ENCODE measurements around the gene TYW1. TPM values are rescaled to one million over a fixed set of nuclear protein-coding genes. Genes with fewer than 3 reads are reported as not detected.
A peak's percentile ranks its signal among the peaks of the same experiment; 100 is the strongest.
"Not testable (repeated sequence)": the region's sequence is repeated elsewhere in the genome, so short reads cannot be mapped to it uniquely, and the experiment has no call there.

The TYW1 gene
- total and polyA plus RNA-seq, 7 donors, result 3.0 to 47.2 (median 14.3) TPM

DNA sequence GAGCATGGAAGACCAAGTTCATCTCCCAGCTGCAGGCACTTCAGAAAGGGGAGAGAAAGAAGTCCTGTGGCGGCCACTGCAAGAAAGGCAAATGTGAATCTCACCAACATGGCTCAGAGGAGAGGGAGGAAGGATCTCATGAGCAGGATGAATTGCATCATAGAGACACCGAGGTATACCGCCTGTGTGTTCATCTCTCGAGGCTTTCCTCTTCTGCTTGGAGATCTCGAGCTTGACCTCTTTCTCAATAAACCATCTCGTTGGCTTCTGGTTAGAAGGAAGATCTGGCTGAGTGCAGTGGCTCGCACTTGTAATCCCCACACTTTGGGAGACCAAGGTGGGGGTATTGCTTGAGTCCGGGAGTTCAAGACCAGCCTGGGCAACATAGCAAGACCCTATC, 21.3 kb downstream of the TYW1 start:
- DNase-seq, result not testable (repeated sequence)

DNA sequence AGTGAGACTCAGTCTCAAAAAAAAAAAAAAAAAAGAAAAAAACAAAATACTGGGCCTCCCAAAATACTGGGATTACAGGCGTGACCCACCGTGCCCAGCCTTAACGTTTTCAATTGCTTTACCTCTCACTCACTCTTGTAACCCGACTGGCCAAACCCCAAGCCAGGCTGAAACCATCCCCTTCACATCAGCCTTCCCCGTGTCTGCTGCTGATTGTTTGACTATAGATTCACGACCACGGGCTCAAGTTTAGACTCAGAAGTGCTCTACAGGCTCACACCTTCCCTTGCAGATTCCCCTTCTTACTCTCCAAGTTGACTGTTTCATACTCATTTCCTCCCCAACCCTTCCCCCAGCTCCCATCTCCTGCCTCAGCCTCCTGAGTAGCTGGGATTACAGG, 22.3 kb downstream of the TYW1 start:
- H3K36me3 ChIP-seq, result peaks cover 17 to 95% (median 48%) of the 10 kb centered on the region in 4 donors

More for the DNA sequence above, 21.3 kb downstream of the TYW1 start:
- H3K27ac ChIP-seq; H3K9me3 ChIP-seq; intact Hi-C loops (cut with DNase I); H3K27me3 ChIP-seq; H3K4me1 ChIP-seq; H3K4me3 ChIP-seq: not testable (repeated sequence)
- H3K36me3 ChIP-seq, result peaks cover 17 to 97% (median 46%) of the 10 kb centered on the region in 4 donors
- 93 to 94% methylated on average over 8 of the region's 8 CpGs for WGBS, 2 donors

DNA sequence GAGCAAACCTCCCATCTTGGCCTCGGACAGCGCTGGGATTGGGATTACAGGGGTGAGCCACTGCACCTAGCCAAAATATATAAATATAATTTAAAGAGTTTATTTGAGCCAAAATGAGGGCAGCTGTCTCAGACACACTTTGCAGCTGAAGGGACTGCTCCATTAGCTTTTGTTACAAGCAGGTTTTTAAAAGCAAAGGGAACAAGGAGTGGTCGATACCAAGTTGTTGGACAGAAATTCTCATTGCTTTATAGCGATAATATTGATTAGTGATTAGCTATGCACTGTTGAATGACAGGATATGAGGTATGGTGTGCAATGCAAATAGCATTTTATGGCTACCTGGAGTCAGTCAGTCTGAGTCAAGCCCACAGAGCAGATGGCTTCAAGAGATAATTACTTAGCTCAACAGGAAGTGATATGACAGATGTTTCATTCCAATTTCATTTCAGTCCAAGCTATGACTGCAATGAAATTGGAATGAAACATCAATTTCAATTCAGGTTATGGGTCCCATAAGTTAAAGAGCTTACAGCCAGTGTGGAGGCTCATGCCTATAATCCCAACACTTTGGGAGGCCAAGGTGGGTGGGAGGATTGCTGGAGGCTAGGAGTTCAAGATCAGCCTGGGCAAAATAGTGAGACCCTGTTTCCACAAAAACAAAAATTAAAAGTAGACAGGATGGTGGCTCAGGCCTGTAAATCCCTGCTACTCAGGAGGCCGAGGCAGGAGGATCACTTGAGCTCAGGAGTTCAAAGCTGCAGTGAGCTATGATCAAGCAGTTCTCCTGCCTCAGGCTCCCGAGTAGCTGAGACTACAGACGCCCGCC, 23.1 kb downstream of the TYW1 start:
- DNase-seq, result peak; percentile 26
- TF ChIP-seq POLR2AphosphoS5 (IDR thresholded peaks at IDR 0.05), result no peak
- H3K27ac ChIP-seq, result no peak overlapping the region
- H3K9me3 ChIP-seq, result no peaks in the 10 kb centered on the region
- intact Hi-C loops (cut with DNase I), result no loop called here
- H3K36me3 ChIP-seq, result peaks cover 12 to 87% (median 42%) of the 10 kb centered on the region in 4 donors
- WGBS, 2 donors, result 75 to 84% methylated on average over 8 of the region's 8 CpGs
- no peaks in the 10 kb centered on the region for H3K4me1 ChIP-seq
- no peak overlapping the region for H3K4me3 ChIP-seq
- no peaks in the 10 kb centered on the region for H3K27me3 ChIP-seq

More for the DNA sequence above, 22.3 kb downstream of the TYW1 start:
- H3K27ac ChIP-seq, result no peak overlapping the region
- DNase-seq, result peak; percentile 40
- TF ChIP-seq EP300 (IDR thresholded peaks at IDR 0.05) (no peak), POLR2A (IDR thresholded peaks at IDR 0.05) (no peak), POLR2AphosphoS5 (IDR thresholded peaks at IDR 0.05) (no peak)
- TF ChIP-seq, protein P1, sequence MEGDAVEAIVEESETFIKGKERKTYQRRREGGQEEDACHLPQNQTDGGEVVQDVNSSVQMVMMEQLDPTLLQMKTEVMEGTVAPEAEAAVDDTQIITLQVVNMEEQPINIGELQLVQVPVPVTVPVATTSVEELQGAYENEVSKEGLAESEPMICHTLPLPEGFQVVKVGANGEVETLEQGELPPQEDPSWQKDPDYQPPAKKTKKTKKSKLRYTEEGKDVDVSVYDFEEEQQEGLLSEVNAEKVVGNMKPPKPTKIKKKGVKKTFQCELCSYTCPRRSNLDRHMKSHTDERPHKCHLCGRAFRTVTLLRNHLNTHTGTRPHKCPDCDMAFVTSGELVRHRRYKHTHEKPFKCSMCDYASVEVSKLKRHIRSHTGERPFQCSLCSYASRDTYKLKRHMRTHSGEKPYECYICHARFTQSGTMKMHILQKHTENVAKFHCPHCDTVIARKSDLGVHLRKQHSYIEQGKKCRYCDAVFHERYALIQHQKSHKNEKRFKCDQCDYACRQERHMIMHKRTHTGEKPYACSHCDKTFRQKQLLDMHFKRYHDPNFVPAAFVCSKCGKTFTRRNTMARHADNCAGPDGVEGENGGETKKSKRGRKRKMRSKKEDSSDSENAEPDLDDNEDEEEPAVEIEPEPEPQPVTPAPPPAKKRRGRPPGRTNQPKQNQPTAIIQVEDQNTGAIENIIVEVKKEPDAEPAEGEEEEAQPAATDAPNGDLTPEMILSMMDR (IDR thresholded peaks at IDR 0.05), result no peak
- no peaks in the 10 kb centered on the region for H3K9me3 ChIP-seq
- WGBS, 2 donors, result 83% methylated on average over 7 of the region's 7 CpGs
- H3K4me3 ChIP-seq, result no peak overlapping the region
- intact Hi-C loops (cut with DNase I), result no loop called here
- no peaks in the 10 kb centered on the region for H3K27me3 ChIP-seq
- no peaks in the 10 kb centered on the region for H3K4me1 ChIP-seq

DNA sequence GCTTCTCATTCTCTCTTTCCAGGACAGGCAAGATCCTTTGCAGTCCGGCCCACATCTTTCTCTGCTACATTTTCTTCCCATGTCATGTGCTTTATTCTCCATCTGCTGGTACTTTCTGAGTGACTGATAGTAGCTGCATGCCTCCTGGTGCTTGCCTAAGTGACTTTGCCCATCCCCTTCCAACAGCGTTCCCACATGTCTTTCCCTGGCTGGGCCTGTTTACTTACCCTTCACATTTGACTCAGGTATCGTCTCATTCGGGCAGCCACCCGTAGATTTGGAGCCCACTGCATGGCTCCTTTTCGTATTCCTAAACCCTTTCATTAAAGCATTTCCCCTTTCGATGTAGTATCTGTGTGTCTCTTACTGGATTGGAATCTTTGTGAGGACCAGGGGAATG, 24.6 kb downstream of the TYW1 start:
- no peak overlapping the region for H3K4me3 ChIP-seq
- peaks cover 10 to 79% (median 36%) of the 10 kb centered on the region in 4 donors for H3K36me3 ChIP-seq
- intact Hi-C loops (cut with DNase I), result no loop called here
- DNase-seq, result peak; percentile 17
- TF ChIP-seq POLR2A (IDR thresholded peaks at IDR 0.05) (no peak), EP300 (IDR thresholded peaks at IDR 0.05) (no peak), POLR2AphosphoS5 (IDR thresholded peaks at IDR 0.05) (no peak)
- TF ChIP-seq, protein P1 (IDR thresholded peaks at IDR 0.05), result no peak
- no peaks in the 10 kb centered on the region for H3K4me1 ChIP-seq
- 91% methylated on average over 7 of the region's 7 CpGs for WGBS, 2 donors
- no peak overlapping the region for H3K27ac ChIP-seq
- no peaks in the 10 kb centered on the region for H3K27me3 ChIP-seq
- no peaks in the 10 kb centered on the region for H3K9me3 ChIP-seq

DNA sequence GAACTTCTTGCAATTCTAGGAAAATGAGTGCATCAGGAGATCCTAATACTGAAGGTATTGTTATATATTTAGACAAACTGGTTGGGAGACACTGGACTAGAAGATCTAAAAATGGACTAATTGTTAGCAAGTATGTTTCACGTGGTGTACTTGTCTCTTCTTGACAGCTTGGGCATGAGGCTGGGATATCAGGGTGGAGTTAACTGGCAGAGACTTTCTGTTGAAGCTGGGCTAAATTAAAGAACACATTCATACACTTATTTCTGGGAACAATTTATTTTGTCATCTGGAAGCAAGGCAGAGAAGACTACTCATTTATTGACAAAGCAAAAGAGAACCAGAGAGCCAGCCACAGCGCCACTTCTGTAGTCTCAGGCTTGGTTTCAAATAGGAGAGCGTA, 25.9 kb downstream of the TYW1 start:
- Histone ChIP-seq H3K9me3 (no peaks in the 10 kb centered on the region), H3K27ac (peak overlapping the region in 1 of 4 donors; percentile 49), H3K4me3 (no peak overlapping the region), H3K4me1 (no peaks in the 10 kb centered on the region), H3K27me3 (no peaks in the 10 kb centered on the region), H3K36me3 (peaks cover 10 to 69% (median 36%) of the 10 kb centered on the region in 4 donors)
- peak; percentile 9 for DNase-seq
- 79 to 94% methylated on average over 3 of the region's 3 CpGs for WGBS, 2 donors
- no peak for TF ChIP-seq POLR2A (IDR thresholded peaks at IDR 0.05)
- intact Hi-C loops (cut with DNase I), result no loop called here

DNA sequence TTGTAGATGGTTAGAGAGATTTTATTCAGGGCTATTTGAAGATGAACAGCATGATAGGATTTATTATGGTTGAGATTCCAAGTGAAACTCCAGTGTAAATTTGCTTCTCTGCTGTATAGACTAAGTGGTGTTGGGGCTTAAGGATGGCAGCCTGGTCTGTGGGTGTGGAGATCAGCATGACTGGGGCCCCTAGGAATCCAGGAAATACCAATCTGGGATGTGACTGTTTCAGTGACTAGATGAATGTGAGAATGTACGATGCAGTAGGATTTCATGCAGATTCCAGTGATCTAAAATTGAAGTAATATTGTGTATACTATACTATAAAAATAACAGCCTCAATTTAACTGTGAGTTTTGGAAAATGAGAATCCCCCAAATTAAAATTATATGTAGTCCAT, 28.8 kb downstream of the TYW1 start:
- intact Hi-C loops (cut with DNase I); H3K9me3 ChIP-seq; H3K27me3 ChIP-seq; H3K27ac ChIP-seq; DNase-seq; H3K4me1 ChIP-seq; H3K4me3 ChIP-seq: not testable (repeated sequence)
- WGBS, 2 donors, result 81 to 89% methylated on average over 1 of the region's 1 CpG
- peaks cover 0 to 55% (median 21%) of the 10 kb centered on the region in 4 donors for H3K36me3 ChIP-seq

DNA sequence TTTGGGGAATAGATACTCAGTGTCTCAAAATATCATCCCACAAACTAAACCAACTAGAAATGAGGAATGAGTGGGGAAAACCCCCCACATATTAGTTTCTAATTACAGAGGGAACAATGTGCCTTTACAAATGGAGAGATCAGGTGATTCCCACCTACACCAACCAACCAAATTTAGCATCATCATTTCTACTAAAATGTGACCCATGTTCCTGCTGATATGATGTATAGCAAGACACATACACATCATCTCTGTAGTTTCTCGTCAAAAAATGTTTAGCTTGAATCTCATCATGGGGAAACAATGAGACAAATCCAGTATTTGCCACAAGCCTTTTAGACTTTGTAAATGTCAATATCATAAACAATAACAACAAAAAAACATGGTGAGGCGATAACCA, 35.1 kb downstream of the TYW1 start:
- peaks cover 0 to 31% (median 7%) of the 10 kb centered on the region in 4 donors for H3K36me3 ChIP-seq
- H3K27ac ChIP-seq; H3K4me1 ChIP-seq; DNase-seq; intact Hi-C loops (cut with DNase I); H3K9me3 ChIP-seq; H3K4me3 ChIP-seq; H3K27me3 ChIP-seq: not testable (repeated sequence)
- 81 to 85% methylated on average over 1 of the region's 2 CpGs for WGBS, 2 donors
